Loucy (cell line): ENCODE data around the gene PRUNE2.

Experiments used
- EZH2phosphoT487 ChIP-seq: fragments of 200-600 bp; IDR thresholded peaks from 2 replicates; pipeline ENCODE4 v1.6.1; 2018; ENCODE audit warnings: antibody characterized with exemption, mild to moderate bottlenecking, moderate library complexity, borderline replicate concordance
- TF ChIP-seq, protein P1 (sequence below): fragments of 200-600 bp; sonication (generic); conservative IDR thresholded peaks from 2 replicates; pipeline ENCODE4 v1.5.1; 2014; ENCODE audit warnings: mild to moderate bottlenecking, antibody characterized with exemption, low read length

DNA sequence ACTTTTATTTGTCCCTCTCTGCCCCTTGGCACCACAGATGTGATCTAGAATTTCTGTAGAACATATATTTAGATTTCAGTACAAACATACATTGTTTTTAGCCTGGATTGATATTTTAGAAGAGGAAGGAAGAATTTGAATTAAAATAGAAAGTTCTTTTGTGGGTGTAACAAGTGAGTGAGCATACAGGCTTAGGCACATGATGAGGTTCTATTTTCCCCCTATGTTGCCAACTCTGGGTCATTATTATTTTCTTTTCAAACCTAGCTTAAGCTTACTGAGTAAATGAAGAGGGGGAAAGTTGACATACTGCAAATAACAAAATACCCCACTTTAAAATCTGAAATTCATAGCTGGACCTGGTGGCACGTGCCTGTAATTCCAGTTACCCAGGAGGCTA lies 344.0 kb downstream of the PRUNE2 start:
- TF ChIP-seq, protein P1, sequence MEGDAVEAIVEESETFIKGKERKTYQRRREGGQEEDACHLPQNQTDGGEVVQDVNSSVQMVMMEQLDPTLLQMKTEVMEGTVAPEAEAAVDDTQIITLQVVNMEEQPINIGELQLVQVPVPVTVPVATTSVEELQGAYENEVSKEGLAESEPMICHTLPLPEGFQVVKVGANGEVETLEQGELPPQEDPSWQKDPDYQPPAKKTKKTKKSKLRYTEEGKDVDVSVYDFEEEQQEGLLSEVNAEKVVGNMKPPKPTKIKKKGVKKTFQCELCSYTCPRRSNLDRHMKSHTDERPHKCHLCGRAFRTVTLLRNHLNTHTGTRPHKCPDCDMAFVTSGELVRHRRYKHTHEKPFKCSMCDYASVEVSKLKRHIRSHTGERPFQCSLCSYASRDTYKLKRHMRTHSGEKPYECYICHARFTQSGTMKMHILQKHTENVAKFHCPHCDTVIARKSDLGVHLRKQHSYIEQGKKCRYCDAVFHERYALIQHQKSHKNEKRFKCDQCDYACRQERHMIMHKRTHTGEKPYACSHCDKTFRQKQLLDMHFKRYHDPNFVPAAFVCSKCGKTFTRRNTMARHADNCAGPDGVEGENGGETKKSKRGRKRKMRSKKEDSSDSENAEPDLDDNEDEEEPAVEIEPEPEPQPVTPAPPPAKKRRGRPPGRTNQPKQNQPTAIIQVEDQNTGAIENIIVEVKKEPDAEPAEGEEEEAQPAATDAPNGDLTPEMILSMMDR = no peak
- no peak for TF ChIP-seq EZH2phosphoT487
